GM18505 (cell line): ENCODE measurements around the gene CD22.
"Not testable (repeated sequence)": the region's sequence is repeated elsewhere in the genome, so short reads cannot be mapped to it uniquely, and the experiment has no call there.

Experiments
- ATAC-seq: cut with Tn5 transposase; IDR thresholded peaks from one replicate; pipeline ENCODE4 v1.9.1; 2021; ENCODE audit not compliant: unreplicated experiment
- POLR2A ChIP-seq: IDR thresholded peaks from 4 replicates; pipeline ENCODE4 v1.6.1; 2011; ENCODE audit warnings: borderline replicate concordance; ENCODE audit not compliant: insufficient read depth, insufficient read length; ENCODE audit errors: extremely low read depth

The CD22 gene

GRCh38 chr19:35370722-35371121, 41.7 kb downstream of the CD22 start, which contains the start of gene GPR42:
TSS of gene GPR42 (plus strand) at chr19:35371068. CDS start at chr19:35371360, 292 bp downstream.
- no peak for TF ChIP-seq POLR2A
- ATAC-seq, result no peak

DNA sequence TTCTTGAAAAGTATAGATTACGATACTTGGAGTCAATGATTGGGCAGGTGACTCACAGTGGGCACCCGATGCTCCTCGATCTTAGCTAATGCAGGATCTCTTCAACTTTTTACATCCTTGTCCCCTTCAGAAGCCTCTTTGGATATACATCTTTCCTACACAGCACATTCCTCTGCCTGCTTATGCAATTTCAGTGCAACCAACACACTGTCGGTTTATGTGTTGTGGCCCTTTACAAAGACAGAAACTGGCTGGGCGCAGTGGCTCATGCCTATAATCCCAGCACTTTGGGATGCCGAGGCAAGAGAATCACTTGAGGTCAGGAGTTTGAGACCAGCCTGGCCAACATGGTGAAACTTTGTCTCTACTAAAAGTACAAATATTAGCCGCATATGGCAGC, 44.5 kb downstream of the CD22 start:
- no peak for TF ChIP-seq POLR2A
- no peak for ATAC-seq

- not testable (repeated sequence) for ATAC-seq
These were observed 45.0 kb downstream of the CD22 start for GRCh38 chr19:35374031-35374430.

- no peak for ATAC-seq
- TF ChIP-seq POLR2A, result no peak
These were observed 46.7 kb downstream of the CD22 start for GRCh38 chr19:35375505-35376307.

- no peak for TF ChIP-seq POLR2A
- no peak for ATAC-seq
These were observed 48.7 kb downstream of the CD22 start for GRCh38 chr19:35377656-35378055.

DNA sequence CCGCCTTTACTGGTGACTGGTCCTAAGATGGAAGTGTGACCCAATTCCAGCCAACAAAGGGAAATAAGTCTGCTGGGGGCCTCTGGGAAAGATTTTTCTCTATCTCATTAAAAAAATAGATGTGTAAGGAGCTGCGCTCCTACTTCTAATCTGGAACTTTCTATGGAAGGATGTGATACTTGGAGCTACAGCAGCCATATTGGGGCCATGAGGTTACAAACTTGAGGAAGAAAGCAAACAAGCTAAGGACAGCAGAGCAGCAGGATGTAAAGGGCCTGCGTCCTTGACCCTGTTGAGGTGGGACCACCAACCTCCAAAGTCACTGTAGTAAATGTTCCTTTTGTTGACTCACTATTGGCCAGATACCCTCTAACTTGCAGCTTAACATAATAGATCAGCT, 49.4 kb downstream of the CD22 start:
- ATAC-seq, result no peak
- TF ChIP-seq POLR2A, result no peak

DNA sequence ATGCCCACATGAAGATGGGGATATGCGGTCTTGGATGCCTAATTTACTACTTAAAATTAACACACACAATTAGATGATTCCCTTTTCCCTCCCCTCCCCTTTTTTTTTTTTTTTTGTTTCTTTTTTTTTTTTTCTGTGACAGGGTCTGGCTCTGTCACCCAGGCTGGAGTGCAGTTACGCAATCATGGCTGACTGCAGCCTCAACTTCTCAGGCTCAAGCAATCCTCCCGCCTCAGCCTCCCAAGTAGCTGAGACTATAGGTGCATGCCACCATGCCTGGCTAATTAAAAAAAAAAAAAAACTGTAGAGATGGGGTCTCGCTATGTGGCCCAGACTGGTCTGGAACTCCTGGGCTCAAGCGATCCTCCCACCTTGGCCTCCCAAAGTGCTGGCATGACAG, 50.6 kb downstream of the CD22 start:
- not testable (repeated sequence) for ATAC-seq

GRCh38 chr19:35379992-35380391, 51.0 kb downstream of the CD22 start:
- no peak for ATAC-seq
- no peak for TF ChIP-seq POLR2A

DNA sequence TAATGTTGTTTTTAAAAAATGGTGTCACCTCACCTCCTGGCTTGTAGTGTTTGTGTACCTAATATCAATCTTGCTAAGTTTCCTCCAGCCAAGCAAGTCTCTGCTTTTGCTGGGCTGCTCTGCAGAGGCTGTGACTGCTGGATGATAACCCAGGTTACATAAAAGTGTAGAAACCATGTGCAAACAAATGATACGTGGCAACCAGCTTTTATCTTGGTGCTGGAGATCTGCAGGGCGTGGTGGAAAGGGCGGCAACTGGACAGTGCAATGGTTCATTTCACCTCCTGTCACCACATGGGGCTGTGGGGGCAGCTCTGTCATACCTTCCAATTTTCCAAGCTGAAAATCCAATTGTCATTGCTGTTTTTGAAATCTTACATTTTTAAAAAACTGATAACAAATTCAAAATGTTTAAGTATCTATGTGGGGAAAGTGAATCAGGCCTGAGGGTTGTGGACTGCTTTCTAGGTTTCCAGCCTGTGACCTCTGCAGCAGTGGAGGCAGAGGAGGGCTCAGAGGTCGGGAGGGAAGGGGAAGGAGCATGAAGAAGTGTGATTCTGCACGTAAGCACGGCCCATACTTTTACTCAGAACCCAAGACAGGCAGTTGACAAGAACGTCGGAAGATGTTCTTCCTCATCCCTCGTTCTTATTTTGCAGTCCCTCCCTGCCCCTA, 51.6 kb downstream of the CD22 start:
- TF ChIP-seq POLR2A, result no peak
- no peak for ATAC-seq

GRCh38 chr19:35381318-35381717, 52.3 kb downstream of the CD22 start:
- no peak for TF ChIP-seq POLR2A
- no peak for ATAC-seq

DNA sequence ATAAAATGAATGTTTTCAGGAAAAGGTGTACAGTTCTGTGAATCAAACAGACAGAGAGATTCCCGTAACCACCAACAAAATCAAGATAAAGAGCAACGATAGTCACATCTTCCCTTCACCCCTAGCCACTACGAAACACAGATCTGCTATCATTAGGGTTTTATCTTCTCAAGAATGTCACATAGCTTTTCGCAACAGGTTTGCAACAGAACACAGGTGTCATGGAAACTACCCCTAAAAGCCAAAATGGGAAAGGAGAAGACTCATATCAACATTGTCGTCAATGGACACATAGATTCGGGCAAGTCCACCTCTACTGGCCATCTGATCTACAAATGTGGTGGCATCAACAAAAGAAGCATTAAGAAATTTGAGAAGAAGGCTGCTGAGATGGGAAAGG, 52.9 kb downstream of the CD22 start:
- no peak for ATAC-seq
- TF ChIP-seq POLR2A, result no peak

- no peak for TF ChIP-seq POLR2A
- no peak for ATAC-seq
These were observed 54.5 kb downstream of the CD22 start for GRCh38 chr19:35383536-35383935.

DNA sequence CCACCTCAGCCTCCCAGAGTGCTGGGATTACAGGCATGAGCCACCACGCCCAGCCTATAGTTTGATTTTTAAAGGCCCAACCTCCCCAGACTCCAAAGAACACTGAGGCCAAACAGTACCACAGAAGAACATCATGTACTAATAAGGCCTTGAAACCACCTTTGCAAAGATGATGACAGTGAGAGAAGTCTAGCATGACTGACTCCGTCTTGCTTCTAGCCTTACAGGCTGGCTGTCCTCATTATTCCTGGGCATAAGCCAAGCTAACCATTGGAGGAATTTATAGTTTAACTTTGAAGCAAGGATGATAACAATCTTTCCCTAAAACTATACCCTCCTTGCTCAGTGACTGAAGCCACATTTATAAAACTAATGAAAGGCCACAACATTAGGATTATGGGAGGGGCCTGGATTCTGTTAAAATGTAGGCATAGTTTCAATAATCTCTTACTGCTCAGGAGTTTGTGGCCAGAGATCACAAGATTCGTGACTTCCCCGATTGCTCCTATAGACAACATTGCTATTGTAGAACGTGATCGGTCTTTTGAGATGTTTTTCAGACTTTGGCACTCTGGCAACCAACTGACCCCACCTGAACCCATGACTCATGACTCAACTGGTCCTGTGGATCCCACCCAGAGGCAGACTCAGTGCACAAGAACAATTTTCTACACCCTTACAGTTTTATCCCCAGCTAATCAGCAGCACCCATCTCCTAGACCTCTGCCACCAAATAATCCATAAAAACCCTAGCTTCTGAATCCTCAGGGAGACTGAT, 59.5 kb downstream of the CD22 start:
- ATAC-seq, result no peak
- TF ChIP-seq POLR2A, result no peak

- no peak for ATAC-seq
- no peak for TF ChIP-seq POLR2A
These were observed 60.3 kb downstream of the CD22 start for GRCh38 chr19:35389192-35389861.
